Stimulated activated CD4-positive, alpha-beta T cell treated with anti-CD3 and anti-CD28 coated beads, Interleukin-2, amount 100 ng/mL, for 4 hours (primary cell): ENCODE data around the gene MAP3K20.
"Not testable (repeated sequence)": the region's sequence is repeated elsewhere in the genome, so short reads cannot be mapped to it uniquely, and the experiment has no call there.

Source experiments
- DNase-seq: peaks from one replicate; pipeline ENCODE4 v3.0.0-alpha.2; 2020; ENCODE audit warnings: low read depth

MAP3K20 gene

GRCh38 chr2:173280853-173281252, 205.2 kb downstream of the MAP3K20 start:
- DNase-seq: no peak

- DNase-seq: not testable (repeated sequence)
These were observed 206.3 kb downstream of the MAP3K20 start for GRCh38 chr2:173281898-173282297.

- no peak for DNase-seq
These were observed 207.3 kb downstream of the MAP3K20 start for GRCh38 chr2:173282795-173283545.

- DNase-seq: no peak
These were observed 210.6 kb downstream of the MAP3K20 start for GRCh38 chr2:173286153-173286809.

GRCh38 chr2:173287594-173287993, 211.9 kb downstream of the MAP3K20 start:
- no peak for DNase-seq

- no peak for DNase-seq
These were observed 212.9 kb downstream of the MAP3K20 start for GRCh38 chr2:173288561-173288960.

DNA sequence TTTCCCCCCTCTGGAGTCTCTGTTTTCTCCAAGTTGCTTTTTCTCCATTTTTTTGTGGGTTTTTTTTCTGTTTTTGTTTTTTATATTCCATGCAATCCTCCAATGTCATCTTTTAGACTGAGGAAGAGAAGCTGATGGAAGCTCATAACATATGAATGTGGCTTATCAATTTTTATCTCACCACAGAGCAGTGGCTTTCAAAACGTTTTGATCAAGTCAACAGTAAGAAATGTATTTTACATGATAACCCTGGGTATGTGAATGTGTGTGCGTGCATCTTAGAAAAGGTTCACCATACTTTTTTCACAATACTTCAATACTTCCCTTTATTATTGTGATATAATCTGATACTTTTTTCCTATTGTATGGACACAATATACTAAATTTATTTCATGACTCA, 214.4 kb downstream of the MAP3K20 start:
- no peak for DNase-seq

DNA sequence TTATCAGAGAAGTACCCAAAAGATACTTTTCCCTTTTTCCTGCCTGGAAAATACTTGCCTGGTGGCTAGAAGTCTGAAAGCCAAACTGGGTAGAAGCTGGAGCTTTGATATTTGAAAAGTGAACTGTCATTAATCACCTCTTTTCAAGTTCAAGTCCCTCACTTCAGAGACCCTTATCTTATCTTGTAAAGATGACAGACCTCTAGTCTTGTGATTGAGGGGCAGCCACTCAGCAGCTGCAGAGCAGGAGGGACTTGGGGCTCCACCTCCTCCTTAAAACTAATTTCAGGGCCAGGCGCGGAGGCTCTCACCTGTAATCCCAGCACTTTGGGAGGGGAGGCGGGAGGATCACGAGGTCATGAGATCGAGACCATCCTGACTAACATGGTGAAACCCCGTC, 214.9 kb downstream of the MAP3K20 start:
- DNase-seq: no peak

- DNase-seq: no peak
These were observed 215.8 kb downstream of the MAP3K20 start for GRCh38 chr2:173291412-173291811.

DNA sequence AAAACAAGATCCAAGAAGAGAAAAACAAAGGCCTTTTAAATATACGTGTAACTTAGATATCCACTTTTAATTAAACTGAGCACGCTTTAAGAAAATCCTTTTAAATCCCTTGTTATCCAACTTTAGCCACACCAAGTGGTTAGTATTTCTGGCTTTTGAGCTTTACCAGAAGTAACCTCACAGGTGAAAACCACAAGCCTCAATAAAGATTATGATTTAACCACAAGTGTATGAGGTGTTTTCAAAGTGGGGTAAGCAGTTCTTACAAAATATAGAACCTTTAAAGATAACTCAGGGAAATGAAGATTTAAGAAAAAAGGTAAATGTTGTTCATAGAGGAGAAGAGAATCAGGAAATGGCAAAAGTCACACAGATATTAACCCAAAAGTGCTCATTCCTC, 220.6 kb downstream of the MAP3K20 start:
- no peak for DNase-seq

DNA sequence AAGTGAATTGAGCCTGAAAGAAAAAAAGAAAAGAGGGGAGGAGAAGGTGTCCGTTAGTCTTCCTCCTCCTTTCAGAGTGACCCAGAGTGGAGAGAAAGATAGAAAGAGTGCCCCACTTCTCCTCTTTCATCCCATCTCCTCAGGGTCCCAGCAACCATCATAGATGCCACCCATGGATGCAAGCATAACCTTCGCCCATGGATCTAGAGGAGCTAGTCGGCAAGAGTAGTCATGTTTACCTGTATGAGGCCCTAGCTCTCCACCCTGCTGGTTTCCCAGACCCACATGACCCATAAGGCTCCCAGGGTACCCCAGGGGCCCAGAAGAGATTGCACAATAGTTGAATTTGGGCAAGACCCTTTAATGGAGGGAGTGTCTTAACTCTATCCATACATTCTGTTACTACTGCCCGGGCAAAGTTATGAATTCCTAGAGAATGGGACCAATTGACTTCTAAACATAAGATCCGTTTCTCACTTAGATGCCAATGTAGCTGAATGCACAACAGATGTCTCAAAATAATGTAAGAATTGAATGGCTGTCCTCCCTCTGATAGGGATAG, 223.0 kb downstream of the MAP3K20 start:
- DNase-seq: no peak

- DNase-seq: no peak
These were observed 224.1 kb downstream of the MAP3K20 start for GRCh38 chr2:173299764-173300163.

DNA sequence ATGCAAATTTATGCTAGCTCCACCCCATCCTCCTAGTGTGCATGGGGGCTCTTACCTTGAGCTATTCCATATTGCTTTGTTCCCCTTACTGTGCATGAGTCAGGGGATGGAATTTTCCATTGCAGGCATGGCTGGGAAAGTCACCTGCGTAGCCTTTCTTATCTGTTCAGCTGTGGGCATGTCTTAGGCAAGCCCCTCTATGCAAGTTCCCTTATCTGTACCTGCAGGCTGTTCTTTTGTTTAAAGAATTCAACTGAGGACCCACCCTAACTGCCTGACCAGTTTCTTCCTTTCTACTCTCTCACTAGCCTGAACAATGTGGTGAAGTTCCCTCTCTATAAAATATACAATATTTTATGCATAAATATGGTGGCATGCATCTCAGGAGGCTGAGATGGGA, 224.8 kb downstream of the MAP3K20 start:
- DNase-seq: no peak

- not testable (repeated sequence) for DNase-seq
These were observed 225.9 kb downstream of the MAP3K20 start for GRCh38 chr2:173301549-173301948.

- no peak for DNase-seq
These were observed 229.7 kb downstream of the MAP3K20 start for GRCh38 chr2:173305303-173305702.

- no peak for DNase-seq
These were observed 231.6 kb downstream of the MAP3K20 start for GRCh38 chr2:173307293-173307692.

GRCh38 chr2:173309370-173309769, 233.7 kb downstream of the MAP3K20 start:
- not testable (repeated sequence) for DNase-seq

DNA sequence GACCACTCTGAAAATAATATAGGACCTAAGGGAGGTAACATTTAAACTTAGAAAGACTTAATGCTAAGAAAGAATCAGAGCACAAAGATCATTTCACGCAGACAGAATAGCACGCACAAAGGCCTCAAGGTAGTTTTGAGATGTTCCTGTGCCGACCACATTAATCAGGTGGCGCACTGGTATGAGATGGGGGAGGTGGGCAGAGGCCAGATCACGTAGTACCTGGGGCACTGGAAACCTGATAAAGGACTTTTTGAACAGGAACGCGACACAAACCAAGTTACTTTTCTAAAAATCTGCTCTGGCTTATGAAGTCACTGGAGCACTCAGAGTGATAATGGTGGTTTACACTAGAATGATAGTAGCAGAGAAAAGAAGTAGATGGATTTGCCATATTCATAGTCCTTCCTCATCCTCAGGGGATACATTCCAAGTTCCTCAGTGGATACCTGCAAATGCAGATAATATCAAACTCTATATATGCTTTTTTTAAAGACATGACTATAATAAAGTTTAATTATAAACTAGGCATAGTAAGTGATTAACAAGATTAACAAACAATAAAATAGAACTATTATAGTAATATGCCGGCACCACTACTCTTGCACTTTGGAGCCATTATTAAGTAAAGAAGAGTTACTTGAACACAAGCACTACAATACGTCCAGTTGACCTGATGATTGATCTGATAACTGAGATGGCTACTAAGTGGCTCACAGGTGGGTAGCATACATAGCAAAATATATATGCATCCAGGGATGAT, 236.4 kb downstream of the MAP3K20 start:
- DNase-seq: no peak
